H1 (cell line): Measurements from ENCODE around the gene DGKD.

Experiments
- BRCA1 ChIP-seq: IDR thresholded peaks from 2 replicates; pipeline ENCODE4 v1.6.1; 2012; ENCODE audit warnings: low read depth, low read length, improper control_type of control experiment
- CTCF ChIP-seq, 3 experiments: IDR thresholded peaks; 1 replicate in 2 of 3; 2 replicates in 1 of 3; pipeline versions ENCODE4 v1.5.1 to v1.6.1; 2011; ENCODE audit warnings: low read length in 3 of 3, mild to moderate bottlenecking in 3 of 3, inconsistent platforms in 2 of 3, low read depth in 1 of 3, moderate library complexity in 1 of 3; ENCODE audit not compliant: insufficient read depth in 1 of 3; ENCODE audit errors: control extremely low read depth in 1 of 3

GRCh38 chr2:233491326-233491725 is 137.0 kb downstream of the DGKD start:
- no peak for TF ChIP-seq BRCA1
- no peak for TF ChIP-seq CTCF (IDR thresholded peaks at IDR 0.05; ENCODE audit: control extremely low read depth in 1 of 3, insufficient read depth in 1 of 3, low read depth in 1 of 3, low read length in 3 of 3)
